Stimulated activated naive CD4-positive, alpha-beta T cell treated with Interleukin-2 at 50 U/mL for 16 hours (primary cell): ENCODE data around the gene PTPRM.

Experiments
- DNase-seq: peaks from one replicate; lab custom pipeline; 2025; lab: John Stamatoyannopoulos, UW

PTPRM gene

DNA sequence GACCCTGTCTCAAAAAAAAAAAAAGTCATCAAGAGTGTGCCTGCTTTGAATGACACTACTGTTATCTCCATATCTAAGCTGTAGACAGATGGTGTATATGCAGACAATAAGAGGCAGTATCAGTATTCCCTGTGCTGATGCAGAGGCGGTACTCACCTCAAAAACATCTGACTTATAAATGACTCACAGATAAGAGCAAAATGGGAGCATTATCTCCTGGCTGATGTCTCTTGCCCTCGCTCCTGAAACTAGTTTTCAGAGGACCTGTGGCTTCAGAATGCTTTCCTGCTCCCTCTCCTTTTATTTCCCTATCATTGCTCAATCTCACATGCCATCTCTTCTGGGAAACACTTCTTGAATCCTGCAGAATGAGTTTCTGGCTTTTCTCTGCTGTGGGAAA, 289.6 kb downstream of the PTPRM start:
- DNase-seq: no peak

DNA sequence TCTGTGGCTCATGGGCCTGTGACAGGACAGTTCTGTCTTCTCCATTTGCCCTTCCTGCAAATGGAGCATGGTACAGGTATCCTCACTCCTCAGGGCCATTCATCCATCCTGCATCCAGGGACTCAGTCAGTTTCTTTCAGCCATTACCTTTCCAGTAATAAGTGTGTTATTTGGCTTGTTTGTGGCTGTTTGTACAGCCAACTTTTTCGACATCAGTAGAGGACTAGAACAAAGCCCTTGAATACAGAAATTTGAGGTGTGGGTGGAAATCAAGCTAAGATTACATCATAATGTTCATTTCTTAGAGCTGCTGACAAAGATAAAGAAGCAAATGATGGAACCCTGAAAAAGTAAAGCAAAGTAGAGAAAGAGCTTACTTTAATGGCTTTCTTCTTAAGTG, 290.4 kb downstream of the PTPRM start:
- DNase-seq: no peak

DNA sequence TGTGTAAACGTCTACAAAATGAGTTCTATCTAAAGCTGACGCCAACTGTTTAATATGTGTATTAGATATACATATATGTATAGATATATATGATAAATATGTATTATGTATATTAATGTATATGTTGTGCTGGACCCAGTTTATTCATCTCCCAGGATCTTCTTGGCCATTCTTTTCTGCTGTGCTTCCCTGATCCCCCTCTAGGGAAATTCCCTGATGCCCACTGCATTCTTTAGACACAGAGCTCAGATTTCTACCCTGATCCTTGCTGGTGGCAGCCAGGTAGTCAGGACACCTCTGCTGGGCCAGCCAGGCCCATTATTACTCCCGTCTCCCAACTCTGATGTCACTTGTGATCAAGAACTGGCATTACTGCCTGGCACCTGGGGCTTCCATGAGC, 292.0 kb downstream of the PTPRM start:
- no peak for DNase-seq

DNA sequence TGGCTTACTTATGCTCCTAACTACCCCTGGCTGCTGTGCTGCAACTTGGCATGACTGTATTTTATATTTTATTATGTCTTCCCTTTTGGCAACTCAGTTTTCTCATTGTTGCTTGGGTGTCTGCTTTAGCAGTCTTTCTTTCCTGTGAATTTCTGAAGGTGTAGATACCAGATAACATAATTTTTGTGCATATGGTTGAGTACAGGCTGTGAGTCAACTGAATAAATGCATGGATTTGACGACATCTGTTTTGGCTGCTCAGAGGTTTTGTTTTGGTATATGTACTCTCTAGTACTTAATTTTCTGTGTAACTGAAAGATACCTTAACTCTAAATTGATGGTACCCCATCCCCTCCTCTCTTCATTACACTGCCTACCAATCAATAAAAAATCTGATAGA, 303.1 kb downstream of the PTPRM start:
- DNase-seq: no peak

DNA sequence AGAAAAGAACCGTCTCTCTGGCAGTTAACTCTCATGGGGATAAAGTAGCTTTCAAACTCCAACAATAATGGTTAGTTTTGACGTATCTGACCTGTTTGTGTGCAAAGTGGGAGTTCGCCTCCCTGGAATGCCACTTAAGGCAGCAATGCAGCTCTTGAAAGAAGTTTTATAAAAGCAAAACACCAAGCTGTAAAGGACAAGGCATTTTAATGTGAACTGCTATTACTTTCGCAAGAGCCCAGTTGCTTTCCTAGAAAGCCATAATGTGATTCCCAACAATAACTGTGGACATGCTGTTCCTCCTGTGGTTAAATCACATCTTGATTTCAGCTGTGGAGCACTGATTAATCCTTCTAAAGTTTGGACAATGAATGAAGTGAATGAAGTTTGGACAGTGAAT, 303.7 kb downstream of the PTPRM start:
- DNase-seq: no peak

DNA sequence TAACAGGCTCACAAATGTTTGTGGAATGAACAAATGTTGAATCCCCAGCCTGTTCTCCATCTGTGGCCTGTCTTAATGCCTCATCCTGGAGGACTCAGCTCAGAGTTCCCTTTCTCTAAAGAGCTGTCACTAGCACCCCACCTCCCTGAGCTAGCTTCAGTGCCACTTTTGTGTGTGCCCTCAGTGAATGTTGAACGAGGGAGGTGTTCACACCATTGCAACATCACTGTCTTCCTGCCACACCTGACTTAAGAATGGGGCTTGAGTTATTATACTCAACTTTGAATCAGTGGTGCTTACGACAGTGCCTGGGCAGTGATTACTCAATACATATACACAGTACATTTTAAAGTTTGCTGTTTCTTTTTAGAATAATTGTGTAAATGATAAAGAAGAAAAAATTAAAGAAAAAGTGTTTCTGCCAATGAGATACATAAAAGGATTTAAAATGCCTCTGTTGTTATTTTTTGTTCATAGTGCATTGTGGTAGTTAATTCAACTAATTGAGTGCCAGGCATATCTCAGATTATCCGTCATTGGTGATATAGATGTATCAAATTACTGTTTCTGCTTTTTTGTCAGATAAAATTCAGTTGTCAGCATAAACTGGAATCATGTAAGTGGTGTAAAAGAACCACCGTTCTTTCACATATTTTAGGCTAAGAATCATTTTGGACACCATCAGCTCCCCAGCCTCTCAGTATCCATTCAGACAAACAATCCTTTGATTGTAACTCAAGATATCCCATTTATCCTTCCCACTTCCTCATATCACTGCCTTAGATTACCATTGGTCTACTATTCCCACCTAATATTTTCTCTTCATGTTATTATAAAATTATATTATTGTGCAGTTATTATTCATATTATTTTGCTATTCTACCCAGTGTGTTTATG, 304.7 kb downstream of the PTPRM start:
- DNase-seq: no peak

DNA sequence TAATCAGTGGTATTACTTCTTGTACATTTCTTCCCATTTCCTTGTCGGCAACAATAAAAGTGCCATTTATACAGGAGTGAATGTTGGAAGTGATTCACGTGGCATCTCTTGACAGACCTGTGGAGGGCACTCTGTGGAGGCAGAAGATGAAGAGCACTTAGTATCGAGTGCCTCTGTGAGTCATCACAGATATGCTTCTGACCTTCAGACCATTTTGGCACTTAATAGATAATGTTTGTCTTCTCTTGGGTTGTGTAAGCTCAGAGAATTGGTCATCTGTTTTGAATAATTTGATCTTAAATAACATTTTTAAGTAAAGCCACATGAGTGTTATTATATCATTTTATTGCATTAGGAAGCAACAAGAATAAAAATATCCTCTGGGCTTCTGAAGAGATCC, 305.5 kb downstream of the PTPRM start:
- no peak for DNase-seq

DNA sequence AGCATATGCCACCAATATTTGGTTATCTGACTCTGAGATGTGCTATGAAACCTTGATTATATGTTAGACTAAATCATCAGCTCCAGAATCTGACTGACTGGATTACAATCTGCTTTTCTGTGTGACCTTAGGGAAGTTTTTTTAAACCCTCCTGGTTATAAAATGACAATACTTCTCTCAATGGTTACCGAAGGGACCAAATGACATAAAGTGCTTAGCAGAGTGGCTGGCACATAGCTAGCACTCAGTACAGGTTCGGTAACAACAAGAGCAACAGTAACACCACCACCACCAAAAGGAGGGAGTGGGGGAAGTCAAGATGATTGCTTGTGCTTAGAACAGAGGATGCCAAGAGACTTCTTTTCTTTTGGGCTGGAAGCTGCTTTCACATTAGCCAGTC, 306.2 kb downstream of the PTPRM start:
- DNase-seq: no peak

DNA sequence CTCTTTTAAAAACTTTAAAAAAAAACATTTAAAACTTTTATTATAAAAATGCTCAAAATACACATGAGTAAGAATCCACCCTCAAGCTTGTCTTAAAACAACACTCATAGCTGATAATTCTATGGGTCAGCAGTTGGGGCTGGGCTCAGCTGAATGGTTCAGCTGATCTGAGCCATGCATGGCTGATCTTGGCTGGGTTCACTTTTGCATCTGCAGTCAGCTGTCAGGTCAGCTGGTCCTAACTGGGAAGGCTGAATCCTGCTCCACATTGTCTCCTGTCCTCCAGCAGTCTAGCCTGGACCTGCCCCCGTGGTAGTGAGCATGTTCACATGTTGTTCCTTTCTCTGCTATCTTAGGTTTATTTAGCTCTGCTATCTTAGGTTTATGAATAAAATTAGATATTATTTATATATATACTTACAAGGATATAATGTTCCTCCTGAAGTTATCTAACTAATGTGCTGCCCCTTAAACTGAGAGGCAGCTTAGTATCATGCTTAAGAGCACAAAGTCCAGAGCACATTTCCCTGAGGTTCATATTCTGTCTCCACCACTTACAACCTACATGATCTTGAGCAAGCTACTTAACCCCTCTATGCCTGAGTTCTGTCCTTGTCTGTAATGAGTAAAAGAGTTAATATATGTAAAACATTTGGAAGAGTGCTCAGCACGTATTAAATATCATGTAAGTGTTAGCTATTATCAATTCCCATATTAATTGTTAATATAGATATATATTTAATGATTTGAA, 309.4 kb downstream of the PTPRM start:
- no peak for DNase-seq

DNA sequence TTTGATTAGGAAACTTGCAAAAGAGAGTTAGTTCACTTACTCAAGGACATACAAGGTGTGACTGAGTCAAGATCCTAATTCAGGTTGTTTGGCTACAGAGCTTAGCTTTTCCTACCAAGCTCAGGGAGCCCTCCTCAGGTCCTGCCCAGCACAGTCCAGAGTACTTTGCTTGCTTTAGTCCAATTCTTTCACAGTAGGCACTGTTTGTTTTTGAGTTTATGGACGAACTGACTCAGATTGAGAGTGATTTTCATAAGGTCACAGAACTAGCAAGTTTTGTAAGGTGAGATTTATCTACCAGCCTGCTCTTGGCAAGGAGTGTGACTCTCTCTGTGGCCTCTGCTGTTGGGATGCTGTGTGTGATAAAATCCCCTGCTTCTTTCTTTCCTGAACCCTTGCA, 310.5 kb downstream of the PTPRM start:
- DNase-seq: no peak

DNA sequence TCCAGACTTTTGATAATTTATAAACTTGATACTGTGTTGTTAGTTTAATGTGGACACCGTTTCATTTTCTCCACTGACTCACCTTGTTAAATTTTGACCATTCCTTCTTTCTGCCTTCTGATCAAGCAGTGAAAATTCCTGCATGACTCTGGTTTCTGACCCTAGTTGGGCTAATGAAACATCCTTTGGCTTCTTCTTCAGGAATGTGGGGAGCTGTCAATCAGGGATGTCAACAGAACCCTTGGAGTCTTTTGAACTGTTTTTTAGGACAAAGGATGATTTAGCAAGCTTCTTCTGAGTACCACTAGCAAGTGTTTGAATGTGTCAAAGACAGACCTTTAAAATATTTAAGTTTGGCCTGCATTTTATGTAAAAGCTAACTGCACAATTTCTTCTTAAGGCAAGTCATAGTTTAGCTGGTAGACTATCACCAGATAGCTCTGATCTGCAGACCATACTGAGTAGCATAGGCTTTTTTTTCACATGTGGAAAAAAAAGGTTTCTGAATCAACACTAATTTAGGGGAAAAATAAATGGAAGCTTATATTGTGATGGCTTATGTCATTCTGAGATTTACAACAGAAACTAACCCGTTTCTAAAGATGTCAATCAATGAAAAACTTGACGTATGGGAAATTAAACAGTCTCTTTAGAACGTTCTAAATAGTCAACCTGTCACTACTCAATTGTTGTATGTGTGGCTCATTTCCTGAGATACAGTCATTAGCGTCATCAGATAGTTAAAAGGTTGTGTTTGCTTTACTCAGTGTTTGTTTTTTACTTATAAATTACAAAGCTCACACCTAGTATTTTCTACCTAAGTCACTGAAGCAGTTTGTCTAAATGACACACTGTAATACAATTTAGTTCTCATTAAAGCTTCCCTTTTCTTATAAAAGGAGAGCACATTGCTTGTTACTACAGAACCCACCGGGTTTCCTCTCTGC, 311.4 kb downstream of the PTPRM start:
- DNase-seq: no peak

DNA sequence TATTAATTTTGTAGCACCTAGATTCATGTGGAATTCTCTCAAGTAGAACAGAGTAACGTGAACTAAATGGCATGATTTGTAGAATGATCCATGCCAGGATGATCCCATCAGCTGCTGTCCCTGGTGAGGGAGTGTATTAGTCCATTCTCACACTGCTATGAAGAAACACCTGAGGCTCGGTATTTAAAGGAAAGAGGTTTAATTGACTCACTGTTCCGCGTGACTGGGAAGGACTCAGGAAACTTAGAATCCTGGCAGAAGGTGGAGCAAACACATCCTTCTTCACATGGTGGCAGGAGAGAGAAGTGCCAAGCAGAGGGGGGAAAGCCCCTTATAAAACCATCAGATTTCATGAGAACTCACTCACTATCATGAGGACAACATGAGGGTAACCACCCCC, 312.6 kb downstream of the PTPRM start:
- DNase-seq: no peak

DNA sequence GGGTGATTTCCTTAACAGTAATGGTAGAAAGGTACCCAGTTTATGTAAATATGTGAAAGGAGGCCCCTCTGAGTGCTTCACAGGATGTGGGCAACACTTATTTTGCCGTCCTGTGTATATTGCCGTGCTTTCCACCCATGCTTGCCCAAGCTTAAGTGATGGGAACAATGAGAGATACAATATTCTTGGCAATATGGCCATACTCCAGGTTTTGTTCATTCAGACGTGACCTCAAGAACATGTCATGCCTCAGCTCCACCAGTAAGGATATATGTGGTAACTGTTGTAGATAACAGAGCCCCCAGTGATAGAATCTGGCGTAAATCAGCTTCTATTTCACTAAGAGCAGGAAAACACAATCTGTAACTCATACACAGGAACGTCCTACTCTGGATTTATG, 318.7 kb downstream of the PTPRM start:
- DNase-seq: no peak

DNA sequence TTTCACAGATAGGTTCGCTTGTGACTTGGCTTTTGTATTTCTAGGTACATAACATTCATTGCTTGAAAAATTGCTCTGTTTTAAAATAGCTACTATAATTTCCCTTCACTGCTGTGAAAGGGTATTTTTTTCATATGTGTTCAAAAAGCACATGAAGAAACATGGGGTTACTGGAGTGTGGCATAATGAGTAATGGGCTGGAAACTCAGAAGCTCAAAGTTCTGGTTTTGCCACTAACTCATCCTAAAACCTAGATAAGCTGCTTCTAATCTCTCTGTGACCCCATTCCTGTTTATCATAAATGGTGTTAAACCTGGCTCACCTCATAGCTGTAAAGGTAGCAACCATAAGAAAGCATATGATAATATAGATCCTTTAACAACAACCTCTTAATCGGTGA, 319.3 kb downstream of the PTPRM start:
- no peak for DNase-seq

DNA sequence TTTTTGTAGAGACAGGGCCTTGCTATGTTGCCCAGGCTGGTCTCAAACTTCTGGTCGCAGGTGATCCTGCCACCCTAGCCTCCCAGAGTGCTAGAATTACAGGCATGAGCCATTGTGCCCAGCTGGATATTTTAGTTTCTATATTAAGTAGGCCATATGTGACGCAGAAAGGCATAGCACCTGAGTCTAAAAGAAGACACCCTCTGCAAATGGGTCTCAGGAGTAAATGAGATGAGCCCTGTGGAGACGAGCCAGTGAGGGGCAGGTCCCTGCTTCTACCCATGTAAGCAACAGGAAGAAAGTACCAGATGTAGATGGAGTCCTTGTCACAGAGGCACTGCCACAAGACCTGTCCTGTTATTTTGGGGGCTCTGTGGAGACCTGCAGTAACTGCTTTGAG, 322.4 kb downstream of the PTPRM start:
- no peak for DNase-seq

DNA sequence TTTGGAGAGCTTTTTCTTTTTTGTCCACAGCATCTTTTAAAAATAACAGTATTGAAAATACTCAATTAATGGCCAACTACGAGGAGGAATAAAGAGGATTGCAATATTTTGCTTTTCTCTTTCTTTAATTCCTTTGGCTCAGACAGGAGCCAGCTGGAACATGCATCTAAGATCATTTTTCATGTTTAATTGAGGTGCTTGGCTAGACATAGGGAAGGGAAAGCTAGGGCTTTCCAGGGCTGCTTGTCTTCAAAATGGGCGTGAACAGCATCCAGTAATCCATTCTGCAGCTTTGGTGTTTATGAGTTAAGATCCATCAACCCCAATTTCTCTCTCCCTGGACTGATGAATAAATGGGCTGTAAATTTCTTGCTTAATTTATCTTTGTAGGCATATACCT, 323.0 kb downstream of the PTPRM start:
- DNase-seq: no peak

DNA sequence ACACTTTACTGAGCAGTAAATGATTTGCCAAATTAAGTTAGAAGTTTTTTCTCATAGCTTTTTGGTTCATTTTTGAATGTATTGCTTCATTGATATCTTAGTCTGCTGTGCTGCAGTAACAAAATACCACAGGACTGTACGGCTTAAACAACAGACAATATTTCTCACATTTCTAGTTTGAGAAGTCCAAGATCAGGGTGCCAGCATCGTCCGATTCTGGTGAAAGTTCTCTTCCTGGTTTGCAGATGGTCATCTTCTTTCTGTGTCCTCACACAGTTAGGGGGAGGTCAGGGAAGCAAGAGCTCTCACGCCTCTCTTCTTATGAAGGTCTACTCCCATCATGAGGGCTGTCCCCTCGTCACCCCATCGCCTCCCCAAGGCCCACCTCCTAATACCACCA, 325.4 kb downstream of the PTPRM start:
- no peak for DNase-seq

DNA sequence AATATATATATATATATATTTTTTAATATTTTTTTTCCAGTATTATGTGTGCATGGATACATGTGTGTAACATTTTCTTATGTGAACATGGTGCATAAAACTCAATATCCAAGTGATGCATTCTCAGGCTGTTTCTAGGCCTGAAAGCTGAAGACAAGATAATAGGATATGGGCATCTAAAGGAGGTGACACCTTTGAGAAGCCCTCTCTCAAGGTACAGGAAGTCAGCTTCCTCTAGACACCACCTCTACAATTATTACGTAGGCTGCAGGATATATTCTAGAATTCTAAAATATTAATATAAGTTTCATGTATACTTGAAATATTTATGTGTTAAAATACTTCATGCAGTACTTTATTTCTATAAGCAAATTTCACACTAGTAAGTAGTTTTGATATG, 327.5 kb downstream of the PTPRM start:
- no peak for DNase-seq

DNA sequence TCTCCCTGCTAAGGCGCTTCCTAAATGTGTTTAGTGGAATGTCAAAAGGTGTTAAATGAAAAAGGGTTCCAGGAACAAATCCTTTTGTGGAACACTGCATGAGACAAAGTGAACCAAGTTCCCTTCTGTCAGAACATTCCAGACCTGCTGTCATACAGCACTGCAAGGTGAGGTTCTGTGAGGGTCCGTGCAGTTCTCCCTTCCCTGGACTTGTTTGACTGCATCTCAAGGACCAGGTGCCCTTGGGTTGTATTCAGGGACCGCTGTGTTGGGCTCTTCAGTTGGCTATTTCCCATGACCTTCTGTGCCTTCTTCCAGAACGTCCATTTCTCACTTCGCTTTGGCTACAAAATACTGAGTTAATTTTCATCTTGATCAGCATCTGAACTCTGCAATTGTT, 328.2 kb downstream of the PTPRM start:
- no peak for DNase-seq

DNA sequence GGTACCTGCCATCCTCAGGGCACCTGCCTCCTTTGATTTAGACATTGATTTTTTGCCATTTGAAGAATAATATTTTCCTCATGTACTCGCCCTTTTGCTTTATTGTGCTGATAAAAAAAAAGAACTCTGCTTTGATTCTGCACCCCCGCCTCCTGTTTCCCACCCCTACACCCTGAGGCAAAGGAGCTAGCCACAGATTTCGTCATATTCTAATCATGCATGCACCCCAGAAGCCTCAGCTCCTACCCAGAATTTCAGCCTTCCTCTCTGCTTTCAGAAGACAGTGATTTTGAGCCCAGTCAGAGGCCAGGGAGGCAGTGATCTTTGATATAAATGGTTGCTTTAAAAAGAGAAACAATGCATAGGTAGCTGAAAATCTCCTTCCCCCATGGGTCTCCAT, 329.0 kb downstream of the PTPRM start:
- no peak for DNase-seq

DNA sequence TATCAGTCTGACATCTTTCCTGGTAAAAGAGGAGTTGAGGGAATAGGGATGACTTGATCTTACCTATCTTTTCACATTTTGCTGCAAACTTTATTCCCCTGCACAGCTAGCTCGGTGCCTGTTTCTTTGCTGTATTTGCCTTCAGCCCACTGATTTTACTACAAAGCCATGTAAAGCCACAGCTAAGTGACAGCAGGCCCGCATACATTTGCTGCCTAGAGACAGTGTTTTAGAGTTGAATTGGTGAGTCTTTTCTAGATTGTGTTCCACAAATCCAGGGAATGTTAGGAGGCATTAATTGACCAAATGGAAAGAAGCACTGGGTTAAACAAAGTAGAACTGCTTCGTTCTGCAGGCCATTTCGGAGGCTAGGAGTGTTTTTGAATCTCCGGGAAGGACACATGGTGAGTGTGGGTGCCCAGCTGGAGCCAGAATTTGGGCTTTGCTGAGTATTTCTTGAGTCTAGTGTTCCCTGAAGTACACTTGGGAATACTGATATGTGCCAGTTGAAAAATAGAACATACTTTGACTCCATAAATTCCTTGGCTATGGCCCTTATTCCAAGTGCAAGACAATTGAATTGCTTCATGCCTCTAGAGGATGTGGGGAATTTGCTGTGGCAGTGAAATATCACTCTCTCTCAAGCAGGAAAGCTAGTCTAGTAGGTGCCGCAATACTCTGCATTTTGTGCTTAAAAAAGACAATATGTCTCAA, 329.8 kb downstream of the PTPRM start:
- DNase-seq: no peak

DNA sequence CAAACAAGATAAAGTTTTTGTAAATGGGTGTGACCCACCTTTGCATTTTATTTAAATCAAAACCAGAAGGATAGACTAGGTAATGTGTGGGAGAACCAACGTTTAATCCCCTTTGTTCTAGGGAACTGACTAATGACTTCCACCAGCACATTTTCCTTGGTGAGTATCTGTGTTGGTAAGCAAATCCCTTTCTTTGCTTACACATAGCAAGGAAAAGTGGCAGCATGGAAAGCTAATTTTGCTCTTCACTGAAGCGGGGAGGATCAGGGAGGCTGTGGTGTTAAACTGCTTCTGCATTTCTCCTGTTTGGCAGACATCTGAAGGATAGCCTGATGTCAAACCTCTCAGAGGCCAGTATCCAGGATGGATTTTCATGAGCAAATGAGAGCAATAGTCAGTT, 331.1 kb downstream of the PTPRM start:
- DNase-seq: no peak
